HG03066 (cell line): ENCODE data around the gene SLC35B3.
"Not testable (repeated sequence)": the region's sequence is repeated elsewhere in the genome, so short reads cannot be mapped to it uniquely, and the experiment has no call there.

ENCODE experiments used
- ATAC-seq: cut with Tn5 transposase; IDR thresholded peaks from one replicate; pipeline ENCODE4 v1.9.1; 2021; ENCODE audit warnings: low read depth; ENCODE audit not compliant: unreplicated experiment

SLC35B3 gene

DNA sequence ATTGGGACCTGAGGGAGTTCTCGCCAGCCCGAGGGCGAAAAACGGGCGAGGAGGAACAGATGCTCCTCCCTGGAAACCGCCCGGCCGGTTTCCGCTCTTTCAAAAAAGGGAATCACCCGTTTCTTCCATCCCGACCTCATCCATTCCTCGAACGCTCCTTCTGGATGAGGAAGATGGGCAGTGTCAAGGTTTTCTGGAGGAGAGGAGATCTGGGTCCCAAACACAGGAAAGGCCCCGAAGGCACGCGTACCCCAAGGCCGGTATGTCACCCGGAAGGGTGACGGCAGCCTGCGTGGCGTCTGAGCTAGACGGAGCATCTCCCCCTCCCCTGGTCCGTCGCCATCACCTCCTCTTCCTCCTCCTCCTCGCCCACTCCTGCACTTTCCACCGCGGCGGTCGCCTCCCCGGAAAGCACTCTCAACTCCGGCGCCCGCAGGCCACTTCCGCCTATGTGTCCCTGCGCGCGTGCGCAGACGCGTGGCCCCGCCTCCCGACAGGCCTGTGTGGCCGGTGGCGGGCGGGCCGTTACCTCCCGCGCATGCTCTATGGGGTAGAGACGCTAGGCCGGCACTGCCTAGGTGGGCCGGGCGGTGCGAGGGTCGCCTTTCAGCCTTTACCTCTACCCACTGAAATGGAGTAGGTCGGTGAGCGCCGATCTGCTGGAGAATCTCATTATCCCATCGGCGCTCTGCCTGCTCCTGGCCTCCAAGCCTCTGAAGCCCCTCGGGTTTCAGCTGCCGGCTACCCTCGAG, at the start of gene SLC35B3:
TSS of gene SLC35B3 (minus strand) at position 453 of the 752 bp plus-strand sequence.
- peak; percentile 96 for ATAC-seq

GRCh38 chr6:8483650-8484049, 48.3 kb upstream of the SLC35B3 start:
- ATAC-seq = no peak

GRCh38 chr6:8481727-8482126, 46.4 kb upstream of the SLC35B3 start:
- no peak for ATAC-seq

GRCh38 chr6:8478418-8478817, 43.1 kb upstream of the SLC35B3 start:
- ATAC-seq = no peak

DNA sequence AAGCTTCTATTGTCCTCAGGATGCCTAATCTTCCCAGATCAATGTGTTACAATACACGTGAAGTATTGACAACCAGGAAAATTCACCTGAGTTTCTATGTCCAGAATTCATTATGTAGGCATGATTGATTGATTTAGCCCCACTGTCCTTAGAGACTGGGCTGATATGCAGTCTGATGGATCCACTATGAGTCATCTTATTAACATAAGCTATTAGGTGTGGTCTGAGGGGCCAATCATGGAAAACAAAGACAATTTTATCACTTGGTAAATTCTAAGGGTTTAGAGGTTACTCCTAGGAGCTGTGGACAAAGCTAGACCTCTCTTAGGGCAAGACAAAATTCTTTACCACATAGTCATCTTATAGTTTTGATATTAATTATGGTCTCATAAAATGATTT, 41.3 kb upstream of the SLC35B3 start:
- ATAC-seq = no peak

GRCh38 chr6:8468552-8469356, 33.4 kb upstream of the SLC35B3 start:
- no peak for ATAC-seq

- no peak for ATAC-seq
These were observed 27.3 kb upstream of the SLC35B3 start for GRCh38 chr6:8462694-8463093.

DNA sequence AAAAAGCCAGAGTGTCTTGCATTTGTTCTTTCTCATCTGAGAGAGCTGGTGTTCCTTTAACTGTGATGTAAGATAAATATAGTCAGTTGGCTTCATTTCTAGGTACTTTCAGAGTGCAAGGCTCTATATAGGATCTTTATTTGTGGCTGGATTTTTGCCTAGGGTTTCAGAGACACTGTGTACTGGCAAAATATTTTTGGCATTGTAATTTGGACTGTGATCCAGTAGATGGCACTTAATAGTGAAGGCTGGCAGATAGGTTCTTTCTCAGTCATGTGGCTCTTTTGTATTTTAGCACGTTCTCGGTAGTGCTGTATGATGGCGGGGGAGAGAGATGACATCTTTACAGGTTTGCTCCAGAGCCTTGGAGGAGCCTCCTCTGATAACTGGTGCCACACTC, 26.8 kb upstream of the SLC35B3 start:
- ATAC-seq = no peak

- no peak for ATAC-seq
These were observed 11.0 kb upstream of the SLC35B3 start for GRCh38 chr6:8446391-8446790.

DNA sequence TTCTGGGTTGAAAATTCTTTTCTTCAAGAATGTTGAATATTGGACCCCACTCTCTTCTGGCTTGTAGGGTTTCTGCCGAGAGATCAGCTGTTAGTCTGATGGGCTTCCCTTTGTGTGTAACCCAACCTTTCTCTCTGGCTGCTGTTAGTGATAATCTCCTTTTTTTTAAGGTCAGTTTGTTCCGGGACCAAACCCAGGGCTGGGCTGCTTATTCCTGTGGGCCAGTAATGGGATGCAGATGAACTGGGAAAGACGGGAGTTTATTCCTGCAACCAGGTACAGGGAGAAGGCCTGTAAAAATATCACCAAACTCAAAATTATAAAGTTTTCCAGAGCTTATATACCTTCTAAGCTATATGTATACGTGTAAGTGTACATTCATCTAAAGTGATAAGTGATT, 10.6 kb upstream of the SLC35B3 start:
- ATAC-seq = not testable (repeated sequence)

DNA sequence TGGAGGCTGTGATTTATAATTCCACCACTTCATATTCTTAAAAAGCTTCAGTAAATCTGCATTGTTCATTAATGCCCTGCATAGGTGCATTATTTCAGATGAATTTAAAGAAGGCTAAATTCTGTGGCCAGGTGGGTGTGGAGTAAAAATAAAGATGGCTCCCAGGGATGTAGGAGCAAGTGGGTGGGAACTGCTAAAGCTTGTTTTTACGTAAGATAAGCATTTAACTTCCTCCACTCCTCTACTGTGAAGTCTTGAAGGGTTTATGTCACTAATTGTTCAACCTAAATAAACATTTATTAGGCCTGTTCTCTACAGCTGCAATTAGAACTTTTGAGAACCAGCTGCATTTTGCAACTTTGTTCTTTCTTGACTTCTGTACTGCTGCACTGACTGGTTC, 6.8 kb upstream of the SLC35B3 start:
- no peak for ATAC-seq

DNA sequence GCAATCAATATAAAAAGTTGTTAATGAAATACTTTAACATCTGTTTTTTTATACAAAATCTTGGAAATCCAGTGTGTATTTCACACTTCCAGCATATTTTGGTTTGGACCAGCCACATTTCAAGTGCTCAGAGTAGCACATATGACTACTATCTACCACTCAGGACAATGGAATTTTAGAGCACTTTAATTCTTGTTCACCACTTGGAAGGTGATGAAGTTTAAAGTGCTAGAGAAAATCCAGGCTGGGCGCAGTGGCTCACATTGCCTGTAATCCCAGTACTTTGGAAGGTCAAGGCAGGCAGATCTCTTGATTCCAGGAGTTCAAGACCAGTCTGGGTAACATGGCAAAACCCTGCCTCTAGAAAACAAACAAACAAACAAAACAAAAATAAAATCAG, 6.1 kb upstream of the SLC35B3 start:
- ATAC-seq = no peak

DNA sequence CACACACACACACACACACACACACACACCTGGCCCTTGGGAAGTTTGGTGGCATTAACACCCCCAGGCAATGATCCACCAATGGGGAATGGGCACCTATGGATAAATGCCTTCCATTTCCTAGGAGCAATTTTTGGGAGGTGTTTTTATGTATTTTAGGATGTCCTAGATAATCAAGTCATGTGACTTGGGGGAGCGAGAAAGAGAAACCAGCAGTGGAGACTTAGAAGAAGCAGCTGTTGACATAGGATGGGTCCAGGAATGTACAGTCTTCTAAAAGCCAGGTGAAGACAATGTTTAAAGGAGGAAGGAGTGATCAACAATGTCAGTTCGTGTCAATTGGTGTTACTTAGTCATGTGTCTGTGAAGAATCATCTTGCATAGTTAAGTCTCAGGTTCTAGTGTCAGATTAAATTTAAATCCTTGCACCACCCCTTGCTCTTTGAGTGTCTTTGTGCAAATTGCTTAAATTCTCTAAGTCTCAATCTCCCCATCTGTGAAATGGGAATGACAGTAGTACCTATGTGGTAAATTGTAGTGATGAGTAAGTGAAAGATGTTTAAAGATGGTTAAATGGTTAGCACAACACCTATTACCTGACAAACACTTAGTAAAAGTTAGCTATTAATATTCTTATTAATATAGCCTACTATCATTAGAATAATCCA, 4.4 kb upstream of the SLC35B3 start:
- no peak for ATAC-seq

GRCh38 chr6:8437813-8438212, 2.5 kb upstream of the SLC35B3 start:
- no peak for ATAC-seq

GRCh38 chr6:8436966-8437365, 1.6 kb upstream of the SLC35B3 start:
- no peak for ATAC-seq

DNA sequence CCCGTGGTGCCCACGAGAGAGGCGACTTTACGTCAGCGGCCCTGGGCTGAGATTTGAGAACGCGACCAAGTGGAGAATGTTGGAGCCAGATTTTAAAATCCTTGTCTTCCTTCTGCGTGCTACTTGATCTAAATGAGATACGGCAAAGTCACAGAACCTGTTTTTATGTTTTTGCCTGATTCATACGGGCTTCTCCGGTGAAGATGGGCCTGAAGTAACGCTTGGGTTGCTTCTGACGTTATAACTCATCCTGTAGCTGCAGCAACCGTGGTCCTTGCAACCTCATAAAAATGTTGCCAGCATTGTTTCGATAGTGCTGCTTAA, 462 bp upstream of the SLC35B3 start:
- no peak for ATAC-seq

DNA sequence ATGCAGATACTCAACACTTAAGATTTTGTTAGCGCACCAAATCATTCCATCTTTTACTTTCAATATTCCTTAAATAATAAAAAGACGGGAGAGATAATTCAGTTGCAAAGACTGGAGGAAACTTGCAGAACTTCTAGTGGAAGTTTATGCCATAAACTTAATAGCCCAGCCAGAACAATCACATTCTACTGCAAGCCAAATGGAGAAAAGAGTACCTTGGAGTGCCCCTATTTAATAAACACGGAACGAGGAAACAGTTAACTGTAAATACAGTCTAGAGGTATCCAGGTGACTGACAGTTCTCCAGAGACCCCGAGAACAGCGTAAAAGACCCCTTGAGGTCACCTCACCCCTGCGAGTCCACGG, 635 bp downstream of the SLC35B3 start:
- ATAC-seq = peak; percentile 6

- no peak for ATAC-seq
These were observed 2.7 kb downstream of the SLC35B3 start for GRCh38 chr6:8432614-8433013.

GRCh38 chr6:8429821-8430220, 5.5 kb downstream of the SLC35B3 start:
- ATAC-seq = no peak

- not testable (repeated sequence) for ATAC-seq
These were observed 8.8 kb downstream of the SLC35B3 start for GRCh38 chr6:8426544-8426943.

DNA sequence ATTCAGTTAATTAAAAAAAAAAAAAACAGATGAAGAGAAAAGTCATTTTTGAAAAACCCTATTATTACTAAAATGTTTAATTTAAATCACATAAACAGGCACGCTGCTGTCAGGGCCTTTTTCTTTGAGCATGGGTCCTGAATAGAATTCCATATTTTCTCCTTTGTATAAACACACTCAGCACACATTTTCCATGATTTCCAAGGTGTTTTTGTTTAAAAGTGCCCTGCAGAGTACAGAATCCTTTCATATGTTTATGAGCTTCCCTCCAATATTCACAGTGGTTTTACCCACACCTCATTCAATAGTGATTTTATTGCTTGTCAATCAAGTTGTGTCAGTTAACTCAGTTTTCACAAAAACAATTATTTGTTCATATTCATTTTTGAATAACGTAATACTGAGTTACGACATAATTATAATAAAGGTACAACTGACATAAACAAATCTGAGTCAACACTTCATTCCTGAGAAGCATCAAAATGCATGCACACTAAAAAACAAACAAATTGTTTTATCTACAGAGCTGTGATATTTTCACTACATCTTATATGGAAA, 15.2 kb downstream of the SLC35B3 start:
- ATAC-seq = no peak
